ENCODE results near the gene HDAC5. TPM values are rescaled to one million over a fixed set of nuclear protein-coding genes. Genes with fewer than 3 reads are reported as not detected.
"Not testable (repeated sequence)": the region's sequence is repeated elsewhere in the genome, so short reads cannot be mapped to it uniquely, and the experiment has no call there.

HDAC5 gene
- total and polyA plus RNA-seq, 7 donors: 15.3 to 87.5 (median 58.2) TPM

DNA sequence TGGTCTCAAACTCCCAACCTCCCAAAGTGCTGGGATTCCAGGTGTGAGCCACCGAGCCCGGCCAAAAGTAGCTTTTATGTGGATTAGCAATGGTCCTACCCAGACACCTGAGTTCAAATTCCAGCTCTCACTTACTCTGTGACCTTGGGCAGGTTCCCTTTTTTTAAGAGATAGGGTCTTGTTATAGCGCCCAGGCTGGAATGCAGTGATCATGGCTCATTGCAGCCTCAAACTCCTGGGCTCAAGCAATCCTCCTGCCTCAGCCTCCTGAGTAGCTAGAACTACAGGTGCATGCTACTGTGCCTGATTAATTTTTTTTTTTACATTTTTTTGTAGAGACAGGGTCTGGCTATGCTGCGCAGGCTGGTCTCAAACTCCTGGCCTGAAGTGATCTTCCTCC lies 16.6 kb downstream of the HDAC5 start:
- TF ChIP-seq, protein P1, sequence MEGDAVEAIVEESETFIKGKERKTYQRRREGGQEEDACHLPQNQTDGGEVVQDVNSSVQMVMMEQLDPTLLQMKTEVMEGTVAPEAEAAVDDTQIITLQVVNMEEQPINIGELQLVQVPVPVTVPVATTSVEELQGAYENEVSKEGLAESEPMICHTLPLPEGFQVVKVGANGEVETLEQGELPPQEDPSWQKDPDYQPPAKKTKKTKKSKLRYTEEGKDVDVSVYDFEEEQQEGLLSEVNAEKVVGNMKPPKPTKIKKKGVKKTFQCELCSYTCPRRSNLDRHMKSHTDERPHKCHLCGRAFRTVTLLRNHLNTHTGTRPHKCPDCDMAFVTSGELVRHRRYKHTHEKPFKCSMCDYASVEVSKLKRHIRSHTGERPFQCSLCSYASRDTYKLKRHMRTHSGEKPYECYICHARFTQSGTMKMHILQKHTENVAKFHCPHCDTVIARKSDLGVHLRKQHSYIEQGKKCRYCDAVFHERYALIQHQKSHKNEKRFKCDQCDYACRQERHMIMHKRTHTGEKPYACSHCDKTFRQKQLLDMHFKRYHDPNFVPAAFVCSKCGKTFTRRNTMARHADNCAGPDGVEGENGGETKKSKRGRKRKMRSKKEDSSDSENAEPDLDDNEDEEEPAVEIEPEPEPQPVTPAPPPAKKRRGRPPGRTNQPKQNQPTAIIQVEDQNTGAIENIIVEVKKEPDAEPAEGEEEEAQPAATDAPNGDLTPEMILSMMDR (IDR thresholded peaks at IDR 0.05): no peak
- TF ChIP-seq POLR2AphosphoS5 (IDR thresholded peaks at IDR 0.05) (no peak), EP300 (IDR thresholded peaks at IDR 0.05) (no peak), POLR2A (IDR thresholded peaks at IDR 0.05) (no peak)
- peak overlapping the region; percentile 91 to 95 (median 94) for H3K27ac ChIP-seq
- H3K27me3 ChIP-seq: no peaks in the 10 kb centered on the region
- intact Hi-C loops (cut with DNase I): no loop called here
- no peak for DNase-seq
- H3K4me3 ChIP-seq: no peak overlapping the region
- H3K4me1 ChIP-seq: peaks cover 0 to 80% (median 75%) of the 10 kb centered on the region in 4 donors
- 90 to 98% methylated on average over 4 of the region's 4 CpGs for WGBS, 2 donors
- no peaks in the 10 kb centered on the region for H3K9me3 ChIP-seq
- H3K36me3 ChIP-seq: peaks cover 0 to 6% (median under 1%) of the 10 kb centered on the region in 4 donors

DNA sequence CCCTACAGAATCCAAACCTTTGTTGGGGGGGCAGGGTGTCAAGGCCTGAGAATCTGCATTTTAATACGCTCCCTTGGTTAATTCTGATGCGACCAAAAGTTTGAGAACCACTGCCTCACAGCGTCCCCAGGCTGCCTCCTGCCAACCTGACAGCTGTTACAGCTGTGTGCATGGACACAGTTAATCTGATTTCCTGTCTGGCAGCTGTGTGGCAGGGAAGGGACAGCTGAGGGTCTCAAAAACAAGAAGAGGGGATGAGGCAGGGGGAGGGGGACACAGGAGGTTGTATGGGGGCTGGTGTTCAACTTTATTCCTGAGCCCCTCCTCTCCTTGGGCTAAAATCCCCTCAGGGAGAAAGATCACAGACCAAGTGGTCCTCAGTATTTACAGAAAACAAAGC lies 17.5 kb downstream of the HDAC5 start:
- Histone ChIP-seq H3K4me3 (no peak overlapping the region), H3K27me3 (no peaks in the 10 kb centered on the region), H3K9me3 (no peaks in the 10 kb centered on the region), H3K4me1 (peaks cover 0 to 77% (median 75%) of the 10 kb centered on the region in 4 donors), H3K36me3 (peaks cover 0 to 6% (median 3%) of the 10 kb centered on the region in 4 donors), H3K27ac (peak overlapping the region in 2 of 4 donors; percentile 34 to 95)
- 51 to 58% methylated on average over 3 of the region's 3 CpGs for WGBS, 2 donors
- no peak for TF ChIP-seq POLR2AphosphoS5 (IDR thresholded peaks at IDR 0.05)
- TF ChIP-seq POLR2A (IDR thresholded peaks at IDR 0.05): no peak
- TF ChIP-seq, protein P1 (IDR thresholded peaks at IDR 0.05): no peak
- no peak for TF ChIP-seq EP300 (IDR thresholded peaks at IDR 0.05)
- intact Hi-C loops (cut with DNase I): no loop called here
- DNase-seq: no peak

DNA sequence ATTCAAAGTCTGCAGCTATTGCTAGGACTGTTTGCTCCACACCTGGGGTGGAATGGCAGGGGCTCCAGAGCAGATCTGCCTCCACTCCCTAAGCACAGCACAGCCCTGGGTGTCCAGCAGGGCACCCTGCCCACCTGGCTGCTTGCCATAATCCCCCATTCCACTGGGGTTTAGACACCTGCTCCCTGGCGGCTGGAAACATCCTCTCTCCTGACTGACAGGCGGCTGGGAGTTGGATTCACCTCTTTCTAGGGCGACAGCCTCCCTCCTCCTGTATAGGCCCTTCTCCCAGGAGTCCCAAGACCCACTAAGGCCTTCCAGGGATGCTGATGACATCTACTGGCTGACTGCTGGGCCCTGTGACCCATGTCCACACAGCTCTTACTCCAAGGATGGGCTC lies 18.0 kb downstream of the HDAC5 start:
- peaks cover 0 to 6% (median 3%) of the 10 kb centered on the region in 4 donors for H3K36me3 ChIP-seq
- H3K9me3 ChIP-seq: no peaks in the 10 kb centered on the region
- 76 to 88% methylated on average over 3 of the region's 3 CpGs for WGBS, 2 donors
- DNase-seq: no peak
- no peak overlapping the region for H3K4me3 ChIP-seq
- no peaks in the 10 kb centered on the region for H3K27me3 ChIP-seq
- TF ChIP-seq, protein P1 (IDR thresholded peaks at IDR 0.05): no peak
- TF ChIP-seq EP300 (IDR thresholded peaks at IDR 0.05) (no peak), POLR2A (IDR thresholded peaks at IDR 0.05) (no peak), POLR2AphosphoS5 (IDR thresholded peaks at IDR 0.05) (no peak)
- peak overlapping the region in 3 of 4 donors; percentile 21 to 95 (median 34) for H3K27ac ChIP-seq
- H3K4me1 ChIP-seq: peaks cover 0 to 77% (median 72%) of the 10 kb centered on the region in 4 donors
- intact Hi-C loops (cut with DNase I): no loop called here

DNA sequence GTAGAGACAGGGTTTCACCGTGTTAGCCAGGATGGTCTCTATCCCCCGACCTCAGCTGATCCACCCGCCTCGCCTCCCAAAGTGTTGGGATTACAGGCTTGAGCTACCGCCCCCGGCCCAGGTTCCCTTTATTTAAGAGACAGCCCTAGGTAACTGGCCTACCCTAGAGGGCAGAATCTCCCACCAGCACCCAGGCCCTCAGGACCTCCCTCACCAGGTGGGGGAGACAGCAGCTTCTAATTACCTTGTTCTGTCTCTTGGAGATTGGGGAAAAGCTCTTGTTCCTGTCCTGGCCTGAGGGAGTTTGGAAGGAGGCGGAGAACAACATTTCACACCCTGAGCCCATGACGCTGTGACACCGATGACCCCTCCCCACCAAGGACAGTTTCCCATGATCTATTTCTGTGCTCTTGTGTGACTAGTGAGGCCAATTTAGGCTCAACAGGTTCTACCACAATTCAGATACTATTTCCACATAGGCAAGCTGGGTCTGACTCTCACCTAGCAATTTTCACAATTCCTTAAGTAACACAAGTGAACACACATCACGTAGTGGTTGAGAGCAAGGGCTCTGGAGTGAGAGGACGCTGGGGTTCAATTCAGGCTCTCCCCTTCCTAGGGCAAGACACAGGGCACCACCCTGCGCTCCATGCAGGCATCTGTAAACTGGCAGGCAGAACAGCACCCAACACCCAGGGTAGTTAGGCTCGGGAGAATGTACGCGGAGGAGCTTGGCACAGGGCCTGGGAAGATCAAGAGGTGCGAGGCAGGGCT lies 20.4 kb downstream of the HDAC5 start:
- TF ChIP-seq POLR2AphosphoS5 (IDR thresholded peaks at IDR 0.05): no peak
- no peak for TF ChIP-seq POLR2A (IDR thresholded peaks at IDR 0.05)
- no peak for TF ChIP-seq EP300 (IDR thresholded peaks at IDR 0.05)
- TF ChIP-seq, protein P1 (IDR thresholded peaks at IDR 0.05): no peak
- H3K9me3 ChIP-seq: no peaks in the 10 kb centered on the region
- peaks cover 0 to 67% (median 54%) of the 10 kb centered on the region in 4 donors for H3K4me1 ChIP-seq
- DNase-seq: no peak
- no peak overlapping the region for H3K4me3 ChIP-seq
- intact Hi-C loops (cut with DNase I): no loop called here
- H3K36me3 ChIP-seq: peaks cover 0 to 6% (median 3%) of the 10 kb centered on the region in 4 donors
- H3K27me3 ChIP-seq: no peaks in the 10 kb centered on the region
- WGBS, 2 donors: 90 to 92% methylated on average over 16 of the region's 16 CpGs
- H3K27ac ChIP-seq: peak overlapping the region; percentile 29 to 56 (median 47)

DNA sequence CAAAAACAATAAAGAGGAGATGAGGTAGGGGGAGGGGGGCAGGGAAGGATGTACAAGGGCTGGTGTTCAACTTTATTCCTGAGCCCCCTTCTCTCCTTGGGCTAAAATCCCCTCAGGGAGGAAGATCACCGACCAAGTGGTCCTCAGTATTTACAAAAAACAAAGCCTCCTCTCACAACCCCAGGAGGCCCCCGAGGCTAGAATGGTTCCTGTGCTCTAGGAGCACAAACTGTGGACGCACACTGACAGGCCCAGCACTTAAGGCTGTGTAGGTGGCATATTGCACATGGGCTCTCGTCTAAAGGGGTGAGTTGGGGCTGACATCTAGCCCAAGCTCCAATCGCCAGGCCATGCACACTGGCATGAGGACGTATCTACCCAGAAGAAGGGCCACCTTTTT lies 21.6 kb downstream of the HDAC5 start:
- H3K27ac ChIP-seq; intact Hi-C loops (cut with DNase I); DNase-seq; H3K4me3 ChIP-seq; H3K27me3 ChIP-seq; H3K36me3 ChIP-seq; H3K9me3 ChIP-seq: not testable (repeated sequence)
- 86 to 88% methylated on average over 6 of the region's 6 CpGs for WGBS, 2 donors
- H3K4me1 ChIP-seq: peaks cover 0 to 67% (median 53%) of the 10 kb centered on the region in 4 donors
